ENCODE data around the gene ADCY9.

ADCY9 gene

DNA sequence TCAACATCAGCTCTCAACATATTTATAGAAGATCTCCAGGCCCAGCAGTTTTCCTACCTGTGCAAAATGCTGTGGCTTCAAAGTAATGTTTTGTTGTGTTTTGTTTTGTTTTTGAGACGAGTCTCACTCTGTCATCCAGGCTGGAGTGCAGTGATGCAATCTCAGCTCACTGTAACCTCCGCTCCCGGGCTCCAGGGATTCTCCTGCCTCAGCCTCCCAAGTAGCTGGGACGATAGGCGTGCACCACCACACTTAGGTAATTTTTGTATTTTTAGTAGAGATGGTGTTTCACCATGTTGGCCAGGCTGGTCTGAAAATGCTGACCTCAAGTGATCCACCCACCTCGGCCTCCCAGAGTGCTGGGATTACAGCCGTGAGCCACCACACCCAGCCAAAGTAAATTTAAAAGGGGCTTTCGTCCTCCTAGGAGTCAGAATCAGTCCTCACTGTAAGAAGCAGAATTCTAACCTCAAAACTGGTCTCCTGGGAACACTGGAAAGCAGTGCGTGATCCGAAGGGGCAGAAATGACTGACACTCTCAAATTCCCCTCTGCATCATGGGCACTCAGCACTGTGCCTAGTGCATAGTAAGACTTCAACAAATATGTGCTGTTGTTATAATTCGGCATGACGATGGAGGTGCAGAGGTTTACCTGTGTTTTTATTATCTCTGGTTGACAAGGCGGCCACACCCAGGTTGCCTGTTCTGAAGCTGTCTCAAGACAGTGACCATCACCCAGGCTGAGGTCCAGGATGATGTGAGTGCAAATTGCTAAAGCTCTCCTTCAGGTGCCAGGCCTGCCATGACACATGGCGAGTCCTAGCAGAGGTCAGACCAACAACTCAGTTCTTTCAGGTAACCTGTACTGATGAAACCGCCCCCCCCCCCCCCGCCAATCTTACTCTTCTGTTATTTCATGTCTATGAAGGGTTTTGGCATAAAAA, 59.8 kb downstream of the ADCY9 start:
- no peaks in the 10 kb centered on the region for H3K27me3 ChIP-seq (replicated peaks)
- H3K36me3 ChIP-seq (replicated peaks), result no peaks in the 10 kb centered on the region
- no peak overlapping the region for H3K4me3 ChIP-seq (ENCODE audit: low read depth, low read length)
- no peak for DNase-seq
- no peak for TF ChIP-seq CTCF (IDR thresholded peaks at IDR 0.05; ENCODE audit: low read depth, low read length, missing control alignments)
- no peak overlapping the region for H3K27ac ChIP-seq
- in situ Hi-C loops (cut with HindIII; ENCODE audit: low pct_ligation_motif_present, low sequenced_read_pairs), result no loop called here

- H3K27ac ChIP-seq, result no peak overlapping the region
These were observed 60.5 kb downstream of the ADCY9 start for GRCh38 chr16:4055748-4056147.

GRCh38 chr16:4053301-4053845, 62.9 kb downstream of the ADCY9 start:
- in situ Hi-C loops (cut with HindIII; ENCODE audit: low pct_ligation_motif_present, low sequenced_read_pairs), result no loop called here
- Histone ChIP-seq H3K27me3 (replicated peaks) (no peaks in the 10 kb centered on the region), H3K36me3 (replicated peaks) (no peaks in the 10 kb centered on the region), H3K4me3 (ENCODE audit: low read depth, low read length) (peak overlapping the region; percentile 22), H3K27ac (peak overlapping the region; percentile 11)
- TF ChIP-seq CTCF (IDR thresholded peaks at IDR 0.05; ENCODE audit: low read depth, low read length, missing control alignments), result no peak
- DNase-seq, result no peak

More at GRCh38 chr16:4055748-4056147, 60.5 kb downstream of the ADCY9 start:
- TF ChIP-seq CTCF (IDR thresholded peaks at IDR 0.05; ENCODE audit: low read depth, low read length, missing control alignments), result no peak
- Histone ChIP-seq H3K36me3 (replicated peaks) (no peaks in the 10 kb centered on the region), H3K27me3 (replicated peaks) (no peaks in the 10 kb centered on the region), H3K4me3 (ENCODE audit: low read depth, low read length) (no peak overlapping the region)
- in situ Hi-C loops (cut with HindIII; ENCODE audit: low pct_ligation_motif_present, low sequenced_read_pairs), result no loop called here
- no peak for DNase-seq

DNA sequence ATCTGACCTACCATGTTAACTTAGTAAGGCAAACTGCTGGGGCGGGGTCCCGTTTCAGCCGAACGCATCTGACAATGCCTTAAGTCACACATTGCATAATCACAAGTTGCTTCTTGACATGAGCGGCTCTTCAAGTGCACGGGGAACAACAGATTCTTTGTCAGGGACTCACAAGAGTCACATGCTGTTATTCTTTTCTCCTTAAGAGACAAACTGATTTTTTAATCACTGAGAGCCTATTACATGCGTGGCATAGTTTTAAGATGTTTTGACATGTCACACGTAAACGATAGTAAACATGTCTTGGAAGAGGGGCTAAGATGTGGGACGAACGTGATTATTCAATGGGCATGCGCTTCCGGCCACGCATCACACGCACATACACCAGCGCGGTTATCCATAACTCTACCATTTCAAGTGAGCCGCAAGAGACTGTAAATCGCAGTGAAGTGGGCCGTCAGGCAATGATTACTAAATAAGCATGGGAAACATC, 63.4 kb downstream of the ADCY9 start:
- H3K4me3 ChIP-seq (ENCODE audit: low read depth, low read length), result peak overlapping the region; percentile 22
- no peak overlapping the region for H3K27ac ChIP-seq
- peak; percentile 22 for DNase-seq
- no peak for TF ChIP-seq CTCF (IDR thresholded peaks at IDR 0.05; ENCODE audit: low read depth, low read length, missing control alignments)
- in situ Hi-C loops (cut with HindIII; ENCODE audit: low pct_ligation_motif_present, low sequenced_read_pairs), result no loop called here
- no peaks in the 10 kb centered on the region for H3K27me3 ChIP-seq (replicated peaks)
- no peaks in the 10 kb centered on the region for H3K36me3 ChIP-seq (replicated peaks)

DNA sequence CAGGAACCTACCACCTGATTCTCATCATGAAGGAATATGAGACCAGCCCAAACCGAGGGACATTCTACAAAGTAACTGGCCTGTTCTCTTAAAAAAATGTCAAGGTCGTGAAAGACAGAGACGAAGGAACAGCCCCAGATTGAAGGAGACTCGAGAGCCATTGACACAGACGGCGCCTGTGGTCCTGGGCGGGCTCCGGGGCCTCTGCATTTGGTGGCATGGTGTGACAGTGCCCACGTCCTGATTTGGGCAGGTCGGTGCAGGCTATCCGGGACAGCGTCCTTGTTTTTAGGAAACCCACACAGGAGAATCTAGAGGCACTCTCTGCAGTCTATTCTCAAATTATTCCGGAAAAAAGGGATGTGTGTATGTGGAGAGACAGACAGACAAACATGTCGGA, 64.1 kb downstream of the ADCY9 start:
- no peak overlapping the region for H3K4me3 ChIP-seq (ENCODE audit: low read depth, low read length)
- H3K36me3 ChIP-seq (replicated peaks), result no peaks in the 10 kb centered on the region
- no peak overlapping the region for H3K27ac ChIP-seq
- in situ Hi-C loops (cut with HindIII; ENCODE audit: low pct_ligation_motif_present, low sequenced_read_pairs), result no loop called here
- TF ChIP-seq CTCF (IDR thresholded peaks at IDR 0.05; ENCODE audit: low read depth, low read length, missing control alignments), result no peak
- DNase-seq, result no peak
- H3K27me3 ChIP-seq (replicated peaks), result no peaks in the 10 kb centered on the region

All from brain microvascular endothelial cell (primary cell).